WTC11 (cell line): Measurements from ENCODE around the gene APMAP. TPM values are rescaled to one million over a fixed set of nuclear protein-coding genes. Genes with fewer than 3 reads are reported as not detected.
"Not testable (repeated sequence)": the region's sequence is repeated elsewhere in the genome, so short reads cannot be mapped to it uniquely, and the experiment has no call there.

Experiments used
- ATAC-seq: fragments of 200-7000 bp; cut with Tn5 transposase; 2 replicates; pipeline ENCODE4 v1.10.0; 2021; ENCODE audit warnings: mild to moderate bottlenecking, moderate library complexity
- CTCF ChIA-PET: fragments of 300-600 bp; sonication (Branson Sonifier 250); formaldehyde crosslinking; loops from one replicate; lab custom pipeline; 2021; ENCODE audit warnings: antibody characterized with exemption; lab: Charles Lee
- POLR2A ChIA-PET: fragments of 350-600 bp; sonication (Branson Sonifier 250); formaldehyde crosslinking; loops from one replicate; lab custom pipeline; 2021; ENCODE audit warnings: antibody characterized with exemption; lab: Charles Lee
- DNase-seq: peaks from one replicate; pipeline ENCODE4 v3.0.0; 2021; ENCODE audit warnings: low spot score
- H3K27ac Mint-ChIP-seq: 2 replicates; pipeline ENCODE4 v1.8.0; 2021; ENCODE audit warnings: mixed read lengths
- H3K27me3 Mint-ChIP-seq: 2 replicates; pipeline ENCODE4 v1.8.0; 2021; ENCODE audit warnings: low read depth, mild to moderate bottlenecking, moderate library complexity, mixed read lengths
- H3K36me3 Mint-ChIP-seq: 2 replicates; pipeline ENCODE4 v1.8.0; 2021; ENCODE audit warnings: mixed read lengths
- H3K4me1 Mint-ChIP-seq: 2 replicates; pipeline ENCODE4 v1.8.0; 2022; ENCODE audit warnings: mixed read lengths
- H3K4me3 Mint-ChIP-seq: 2 replicates; pipeline ENCODE4 v1.8.0; 2021; ENCODE audit warnings: mild to moderate bottlenecking, moderate library complexity, mixed read lengths
- H3K9me3 Mint-ChIP-seq: 2 replicates; pipeline ENCODE4 v1.8.0; 2021; ENCODE audit warnings: mixed read lengths
- ZNF138 ChIP-seq: sonication (generic); formaldehyde crosslinking; conservative IDR thresholded peaks from 2 replicates; pipeline ENCODE4 v1.8.1; 2022; ENCODE audit warnings: mild to moderate bottlenecking, moderate library complexity, missing genetic modification reagents
- total RNA-seq: library from RNA; stranded (reverse); gene quantifications from 3 replicates; pipeline ENCODE4 v1.2.3, GENCODE V29; 2021
- TF ChIP-seq, protein P1 (sequence below): fragments of 200-600 bp; IDR thresholded peaks from 2 replicates; pipeline ENCODE4 v1.8.0; 2022; ENCODE audit warnings: antibody characterized with exemption

APMAP gene
- total RNA-seq, 1 experiment from 2014 or later = 55.3 TPM

DNA sequence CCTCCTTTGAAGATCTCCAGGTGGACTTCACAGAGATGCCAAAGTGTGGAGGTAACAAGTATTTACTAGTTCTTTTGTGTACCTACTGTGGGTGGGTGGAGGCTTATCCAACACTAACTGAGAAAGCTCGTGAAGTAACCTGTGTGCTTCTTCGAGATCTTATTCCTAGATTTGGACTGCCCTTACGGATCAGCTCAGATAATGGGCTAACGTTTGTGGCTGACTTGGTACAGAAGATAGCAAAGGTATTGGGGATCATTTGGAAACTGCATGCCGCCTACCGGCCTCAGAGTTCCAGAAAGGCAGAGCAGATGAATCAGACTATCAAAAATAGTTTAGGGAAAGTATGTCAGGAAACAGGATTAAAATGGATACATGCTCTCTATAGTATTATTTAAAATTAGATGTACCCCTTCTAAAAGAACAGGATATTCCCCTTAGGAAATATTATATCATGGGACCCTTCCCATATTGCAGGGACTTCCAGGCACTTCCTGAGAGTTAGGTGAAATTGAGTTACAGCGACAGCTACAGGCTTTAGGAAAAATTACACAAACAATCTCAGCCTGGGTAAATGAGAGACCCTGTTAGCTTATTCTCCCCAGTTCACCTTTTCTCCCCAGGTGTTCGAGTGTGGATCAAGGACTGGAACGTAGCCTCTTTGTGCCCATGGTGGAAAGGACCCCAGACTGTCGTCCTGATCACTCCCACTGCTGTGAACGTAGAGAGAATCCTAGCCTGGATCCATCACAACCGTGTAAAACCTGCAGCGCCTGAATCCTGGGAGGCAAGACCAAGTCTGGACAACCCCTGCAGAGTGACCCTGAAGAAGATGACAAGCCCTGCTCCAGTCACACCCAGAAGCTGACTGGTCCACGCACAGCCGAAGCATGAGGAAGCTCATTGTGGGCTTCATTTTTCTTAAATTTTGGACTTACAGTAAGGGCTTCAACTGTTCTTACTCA is 61.5 kb downstream of the APMAP start:
- TF ChIP-seq, protein P1, sequence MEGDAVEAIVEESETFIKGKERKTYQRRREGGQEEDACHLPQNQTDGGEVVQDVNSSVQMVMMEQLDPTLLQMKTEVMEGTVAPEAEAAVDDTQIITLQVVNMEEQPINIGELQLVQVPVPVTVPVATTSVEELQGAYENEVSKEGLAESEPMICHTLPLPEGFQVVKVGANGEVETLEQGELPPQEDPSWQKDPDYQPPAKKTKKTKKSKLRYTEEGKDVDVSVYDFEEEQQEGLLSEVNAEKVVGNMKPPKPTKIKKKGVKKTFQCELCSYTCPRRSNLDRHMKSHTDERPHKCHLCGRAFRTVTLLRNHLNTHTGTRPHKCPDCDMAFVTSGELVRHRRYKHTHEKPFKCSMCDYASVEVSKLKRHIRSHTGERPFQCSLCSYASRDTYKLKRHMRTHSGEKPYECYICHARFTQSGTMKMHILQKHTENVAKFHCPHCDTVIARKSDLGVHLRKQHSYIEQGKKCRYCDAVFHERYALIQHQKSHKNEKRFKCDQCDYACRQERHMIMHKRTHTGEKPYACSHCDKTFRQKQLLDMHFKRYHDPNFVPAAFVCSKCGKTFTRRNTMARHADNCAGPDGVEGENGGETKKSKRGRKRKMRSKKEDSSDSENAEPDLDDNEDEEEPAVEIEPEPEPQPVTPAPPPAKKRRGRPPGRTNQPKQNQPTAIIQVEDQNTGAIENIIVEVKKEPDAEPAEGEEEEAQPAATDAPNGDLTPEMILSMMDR = peak; percentile 20; the same call in 1 of the 2 replicates
- TF ChIP-seq, all 79 proteins: peak for 1; not testable (repeated sequence) for 78
- Mint-ChIP-seq H3K27ac (peak overlapping the region; percentile 77), H3K4me1 (peaks cover 18% of the 10 kb centered on the region)
- DNase-seq, H3K36me3 Mint-ChIP-seq, H3K4me3 Mint-ChIP-seq, H3K9me3 Mint-ChIP-seq, ATAC-seq, POLR2A ChIA-PET, H3K27me3 Mint-ChIP-seq: not testable (repeated sequence)
- CTCF ChIA-PET = interaction anchor here (0.5 to 2.6 kb wide), 27 partner anchors 11 to 830 kb away, joined by 3 to 17 read pairs (median 4); no protein-coding TSS in a partner anchor

DNA sequence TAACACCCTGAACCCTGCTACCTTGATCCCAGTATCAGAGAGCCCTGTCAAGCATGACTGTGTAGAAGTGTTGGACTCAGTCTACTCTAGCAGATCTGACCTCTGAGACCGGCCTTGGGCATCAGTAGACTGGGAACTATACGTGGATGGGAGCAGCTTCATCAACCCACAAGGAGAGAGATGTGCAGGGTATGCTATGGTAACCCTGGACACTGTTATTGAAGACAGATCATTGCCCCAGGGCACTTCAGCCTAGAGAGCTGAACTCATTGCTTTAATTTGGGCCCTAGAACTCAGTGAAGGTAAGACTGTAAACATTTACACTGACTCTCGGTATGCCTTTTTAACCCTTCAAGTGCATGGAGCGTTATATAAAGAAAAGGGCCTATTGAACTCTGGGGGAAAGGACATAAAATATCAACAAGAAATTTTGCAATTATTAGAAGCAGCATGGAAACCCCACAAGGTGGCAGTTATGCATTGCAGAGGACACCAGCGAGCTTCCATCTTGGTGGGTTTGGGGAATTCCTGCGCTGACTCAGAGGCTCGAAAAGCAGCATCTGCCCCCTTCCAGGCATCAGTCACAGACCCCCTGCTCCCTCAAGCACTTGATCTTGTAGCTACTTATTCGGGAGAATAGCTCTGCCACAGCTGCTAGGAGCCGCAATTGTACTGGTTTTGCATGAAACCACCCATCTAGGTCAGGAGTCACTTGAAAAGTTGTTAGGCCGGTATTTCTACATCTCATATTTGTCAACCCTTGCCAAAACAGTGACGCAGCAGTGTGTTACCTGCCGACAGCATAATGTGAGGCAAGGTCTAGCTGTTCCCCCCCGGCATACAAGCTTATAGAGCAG is 62.5 kb downstream of the APMAP start:
- peak overlapping the region; percentile 77 for H3K27ac Mint-ChIP-seq

GRCh38 chr20:24929259-24929658 is 63.3 kb downstream of the APMAP start:
- H3K9me3 Mint-ChIP-seq, H3K4me3 Mint-ChIP-seq, H3K27me3 Mint-ChIP-seq, DNase-seq, H3K27ac Mint-ChIP-seq, POLR2A ChIA-PET, ATAC-seq, H3K36me3 Mint-ChIP-seq: not testable (repeated sequence)
- CTCF ChIA-PET = interaction anchor here (0.9 kb wide), 1 partner anchor 149 kb away, joined by 4 read pairs; no protein-coding TSS in a partner anchor
- peaks cover 18% of the 10 kb centered on the region for H3K4me1 Mint-ChIP-seq

More for the DNA sequence above, 62.5 kb downstream of the APMAP start:
- POLR2A ChIA-PET, H3K9me3 Mint-ChIP-seq, H3K36me3 Mint-ChIP-seq, H3K4me3 Mint-ChIP-seq, DNase-seq, H3K27me3 Mint-ChIP-seq: not testable (repeated sequence)
- peaks cover 18% of the 10 kb centered on the region for H3K4me1 Mint-ChIP-seq
- ATAC-seq = peak; percentile 56
- CTCF ChIA-PET = interaction anchor here (0.8 to 2.6 kb wide), 20 partner anchors 11 to 829 kb away, joined by 3 to 17 read pairs (median 4); no protein-coding TSS in a partner anchor

DNA sequence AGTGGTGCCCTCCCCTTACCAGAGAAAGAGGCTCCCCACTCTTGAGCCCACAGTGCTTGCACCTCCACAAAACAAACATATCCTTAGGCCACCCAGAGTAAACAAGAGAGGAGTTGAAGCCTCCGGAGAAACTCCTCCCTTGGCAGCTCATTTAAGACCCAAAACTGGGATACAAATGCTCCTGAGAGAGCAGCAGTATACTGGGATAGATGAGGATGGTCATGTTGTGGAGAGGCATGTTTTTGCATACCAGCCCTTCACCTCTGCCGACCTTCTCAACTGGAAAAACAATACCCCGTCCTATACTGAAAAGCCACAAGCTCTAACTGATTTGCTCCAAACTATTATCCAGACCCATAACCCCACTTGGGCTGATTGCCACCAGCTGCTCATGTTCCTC is 71.8 kb downstream of the APMAP start:
- H3K27me3 Mint-ChIP-seq, ATAC-seq, DNase-seq, H3K4me3 Mint-ChIP-seq, POLR2A ChIA-PET, H3K27ac Mint-ChIP-seq: not testable (repeated sequence)
- Mint-ChIP-seq H3K4me1 (peaks cover 11% of the 10 kb centered on the region), H3K9me3 (peaks cover 23% of the 10 kb centered on the region), H3K36me3 (peaks cover 22% of the 10 kb centered on the region)
- CTCF ChIA-PET = interaction anchor here (1.7 to 3.1 kb wide), 2 partner anchors 10 to 136 kb away, joined by 7 to 17 read pairs; no protein-coding TSS in a partner anchor

DNA sequence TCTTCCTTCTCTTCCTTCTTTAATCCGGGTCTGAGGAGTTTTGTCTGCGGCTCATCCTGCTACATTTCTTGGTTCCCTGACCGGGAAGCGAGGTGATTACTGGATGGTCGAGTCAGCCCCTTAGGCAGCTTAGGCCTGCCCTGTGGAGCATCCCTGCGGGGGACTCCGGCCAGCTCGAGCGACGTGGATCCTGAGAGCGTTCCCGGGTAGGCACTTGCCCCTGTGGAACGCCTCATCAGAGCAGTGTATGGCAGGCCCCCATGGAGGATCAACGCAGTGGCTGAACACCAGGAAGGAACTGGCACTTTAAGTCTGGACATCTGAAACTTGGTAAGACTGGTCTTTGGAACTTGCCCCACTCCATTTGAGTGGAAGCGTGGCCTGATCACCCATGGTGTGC is 72.9 kb downstream of the APMAP start:
- CTCF ChIA-PET = interaction anchor here (1.7 to 3.1 kb wide), 2 partner anchors 11 to 135 kb away, joined by 7 to 17 read pairs; no protein-coding TSS in a partner anchor
- H3K27me3 Mint-ChIP-seq, POLR2A ChIA-PET, H3K4me3 Mint-ChIP-seq, DNase-seq, ATAC-seq: not testable (repeated sequence)
- peaks cover 22% of the 10 kb centered on the region for H3K36me3 Mint-ChIP-seq
- 0 out of 2 replicates have a peak overlapping the region, but pooled peaks have one; percentile 40 for H3K27ac Mint-ChIP-seq
- H3K4me1 Mint-ChIP-seq = peaks cover 11% of the 10 kb centered on the region
- H3K9me3 Mint-ChIP-seq = peaks cover 23% of the 10 kb centered on the region

- CTCF ChIA-PET = interaction anchor here (0.7 to 3.6 kb wide), 18 partner anchors 12 to 981 kb away, joined by 3 to 54 read pairs (median 4); no protein-coding TSS in a partner anchor
- H3K9me3 Mint-ChIP-seq = peaks cover 23% of the 10 kb centered on the region
- DNase-seq (no peak), ATAC-seq (no peak)
- peaks cover 3% of the 10 kb centered on the region; the same call in 1 of the 2 replicates for H3K27me3 Mint-ChIP-seq
- no peak overlapping the region for H3K27ac Mint-ChIP-seq
- TF ChIP-seq ZNF138 (CRISPR knock-in tag) = no peak
- TF ChIP-seq, protein P1 = peak; percentile 9; the same call in 1 of the 2 replicates
- H3K4me3 Mint-ChIP-seq = no peak overlapping the region
- POLR2A ChIA-PET = no interaction called here
- H3K4me1 Mint-ChIP-seq = peaks cover 14% of the 10 kb centered on the region
- H3K36me3 Mint-ChIP-seq = peaks cover 22% of the 10 kb centered on the region
Observed at GRCh38 chr20:24918579-24919566, 73.7 kb downstream of the APMAP start.
